HTR-8/SVneo (cell line): ENCODE measurements around the gene NFKBIA.
"Not testable (repeated sequence)": the region's sequence is repeated elsewhere in the genome, so short reads cannot be mapped to it uniquely, and the experiment has no call there.

Experiments used
- DNase-seq: peaks from one replicate; pipeline ENCODE4 v3.0.0; 2011; ENCODE audit warnings: low spot score, mixed read lengths; ENCODE audit not compliant: insufficient read length
- FAIRE-seq: peaks from 2 replicates; lab custom pipeline; 2011; peaks lifted over from hg19 to GRCh38; lab: Jason Lieb, UNC

The NFKBIA gene

GRCh38 chr14:35374263-35374712, 30.3 kb downstream of the NFKBIA start:
- FAIRE-seq: no peak
- DNase-seq: peak; percentile 72

- not testable (repeated sequence) for FAIRE-seq, DNase-seq
Observed at GRCh38 chr14:35373208-35373607, 31.3 kb downstream of the NFKBIA start.

- no peak for FAIRE-seq
- DNase-seq: no peak
Observed at GRCh38 chr14:35370969-35371368, 33.6 kb downstream of the NFKBIA start.

GRCh38 chr14:35369701-35370191, 34.8 kb downstream of the NFKBIA start:
- FAIRE-seq (no peak), DNase-seq (no peak)

- DNase-seq: no peak
- FAIRE-seq: no peak
Observed at GRCh38 chr14:35368583-35369392, 35.8 kb downstream of the NFKBIA start.

GRCh38 chr14:35368139-35368460, 36.4 kb downstream of the NFKBIA start:
- DNase-seq: no peak
- no peak for FAIRE-seq

- DNase-seq: no peak
- no peak for FAIRE-seq
Observed at GRCh38 chr14:35367056-35367372, 37.5 kb downstream of the NFKBIA start.

GRCh38 chr14:35366521-35366976, 38.0 kb downstream of the NFKBIA start:
- DNase-seq (no peak), FAIRE-seq (no peak)

GRCh38 chr14:35366056-35366451, 38.5 kb downstream of the NFKBIA start:
- FAIRE-seq (no peak), DNase-seq (no peak)

- DNase-seq: peak; percentile 78
- peak; percentile 80 for FAIRE-seq
Observed at GRCh38 chr14:35365130-35366055, 39.2 kb downstream of the NFKBIA start.

- DNase-seq (no peak), FAIRE-seq (peak; percentile 86)
Observed at GRCh38 chr14:35362911-35363374, 41.6 kb downstream of the NFKBIA start.

- no peak for FAIRE-seq
- no peak for DNase-seq
Observed at GRCh38 chr14:35362450-35362849, 42.1 kb downstream of the NFKBIA start.

GRCh38 chr14:35361141-35361480, 43.4 kb downstream of the NFKBIA start:
- FAIRE-seq (no peak), DNase-seq (no peak)

- FAIRE-seq, DNase-seq: not testable (repeated sequence)
Observed at GRCh38 chr14:35359655-35360054, 44.9 kb downstream of the NFKBIA start.

GRCh38 chr14:35355981-35356841, 48.3 kb downstream of the NFKBIA start:
- DNase-seq (peak; percentile 41), FAIRE-seq (no peak)

GRCh38 chr14:35355235-35355634, 49.3 kb downstream of the NFKBIA start:
- DNase-seq, FAIRE-seq: not testable (repeated sequence)

GRCh38 chr14:35353409-35354172, 51.0 kb downstream of the NFKBIA start:
- no peak for DNase-seq
- FAIRE-seq: no peak

GRCh38 chr14:35352274-35353233, 52.0 kb downstream of the NFKBIA start:
- FAIRE-seq: peak; percentile 59
- DNase-seq: no peak
